HPDE6-E6E7 (cell line): ENCODE data around the gene SLC35F3.
A peak's percentile ranks its signal among the peaks of the same experiment; 100 is the strongest.
"Not testable (repeated sequence)": the region's sequence is repeated elsewhere in the genome, so short reads cannot be mapped to it uniquely, and the experiment has no call there.

Source experiments
- DNase-seq: peaks from one replicate; pipeline ENCODE4 v3.0.0; 2011; ENCODE audit warnings: missing footprints; ENCODE audit errors: extremely low spot score

Gene SLC35F3

GRCh38 chr1:234197839-234198238, 293.4 kb downstream of the SLC35F3 start:
- DNase-seq: no peak

GRCh38 chr1:234199476-234200127, 295.1 kb downstream of the SLC35F3 start:
- DNase-seq: no peak

GRCh38 chr1:234200566-234200965, 296.1 kb downstream of the SLC35F3 start:
- no peak for DNase-seq

GRCh38 chr1:234201600-234201999, 297.1 kb downstream of the SLC35F3 start:
- DNase-seq: no peak

- no peak for DNase-seq
Measured at GRCh38 chr1:234205966-234206365, 301.5 kb downstream of the SLC35F3 start.

GRCh38 chr1:234206651-234207284, 302.3 kb downstream of the SLC35F3 start:
- peak; percentile 83 for DNase-seq

- no peak for DNase-seq
Measured at GRCh38 chr1:234208351-234208750, 303.9 kb downstream of the SLC35F3 start.

- DNase-seq: no peak
Measured at GRCh38 chr1:234208791-234209190, 304.3 kb downstream of the SLC35F3 start.

- not testable (repeated sequence) for DNase-seq
Measured at GRCh38 chr1:234210429-234210828, 306.0 kb downstream of the SLC35F3 start.

GRCh38 chr1:234211855-234212254, 307.4 kb downstream of the SLC35F3 start:
- not testable (repeated sequence) for DNase-seq

GRCh38 chr1:234212764-234213657, 308.5 kb downstream of the SLC35F3 start:
- DNase-seq: no peak

GRCh38 chr1:234213658-234214128, 309.2 kb downstream of the SLC35F3 start:
- DNase-seq: no peak

GRCh38 chr1:234214129-234214910, 309.8 kb downstream of the SLC35F3 start:
- peak; percentile 60 for DNase-seq

GRCh38 chr1:234214911-234215892, 310.7 kb downstream of the SLC35F3 start:
- peak; percentile 60 for DNase-seq

GRCh38 chr1:234216116-234216703, 311.7 kb downstream of the SLC35F3 start:
- no peak for DNase-seq

GRCh38 chr1:234217316-234217840, 312.9 kb downstream of the SLC35F3 start:
- no peak for DNase-seq

- no peak for DNase-seq
Measured at GRCh38 chr1:234218078-234218477, 313.6 kb downstream of the SLC35F3 start.

- DNase-seq: no peak
Measured at GRCh38 chr1:234219711-234220110, 315.2 kb downstream of the SLC35F3 start.

GRCh38 chr1:234221601-234222000, 317.1 kb downstream of the SLC35F3 start:
- no peak for DNase-seq
